Osteocyte (in vitro differentiated cells): ENCODE results near the gene CLDN15. TPM values are rescaled to one million over a fixed set of nuclear protein-coding genes. Genes with fewer than 3 reads are reported as not detected.

Experiments
- DNase-seq: peaks from one replicate; pipeline ENCODE4 v3.0.0; 2021; ENCODE audit warnings: mixed read lengths; ENCODE audit not compliant: unreplicated experiment; ENCODE audit errors: extremely low spot score
- H3K27ac Mint-ChIP-seq: one replicate; pipeline ENCODE4 v1.8.0; 2021; ENCODE audit warnings: mild to moderate bottlenecking, mixed read lengths; ENCODE audit not compliant: unreplicated experiment
- H3K27me3 Mint-ChIP-seq: one replicate; pipeline ENCODE4 v1.8.0; 2021; ENCODE audit warnings: mixed read lengths; ENCODE audit not compliant: unreplicated experiment
- H3K36me3 Mint-ChIP-seq: one replicate; pipeline ENCODE4 v1.8.0; 2021; ENCODE audit warnings: mixed read lengths; ENCODE audit not compliant: unreplicated experiment
- H3K4me1 Mint-ChIP-seq: one replicate; pipeline ENCODE4 v1.8.0; 2021; ENCODE audit warnings: mixed read lengths; ENCODE audit not compliant: unreplicated experiment
- H3K4me3 Mint-ChIP-seq: one replicate; pipeline ENCODE4 v1.8.0; 2021; ENCODE audit warnings: mild to moderate bottlenecking, moderate library complexity, mixed read lengths; ENCODE audit not compliant: unreplicated experiment
- H3K9me3 Mint-ChIP-seq: one replicate; pipeline ENCODE4 v1.8.0; 2021; ENCODE audit warnings: mixed read lengths; ENCODE audit not compliant: unreplicated experiment
- total RNA-seq: library from RNA; stranded (reverse); gene quantifications from 2 replicates; pipeline ENCODE4 v1.2.1, GENCODE V29; 2021
- TF ChIP-seq, protein P1 (sequence below): fragments of 200-600 bp; sonication (generic); IDR thresholded peaks from 2 replicates; pipeline ENCODE4 v1.5.0; 2021; ENCODE audit warnings: antibody characterized with exemption, mild to moderate bottlenecking, moderate library complexity

The CLDN15 gene
- total RNA-seq, 1 donor from 2014 or later = 11.4 TPM

DNA sequence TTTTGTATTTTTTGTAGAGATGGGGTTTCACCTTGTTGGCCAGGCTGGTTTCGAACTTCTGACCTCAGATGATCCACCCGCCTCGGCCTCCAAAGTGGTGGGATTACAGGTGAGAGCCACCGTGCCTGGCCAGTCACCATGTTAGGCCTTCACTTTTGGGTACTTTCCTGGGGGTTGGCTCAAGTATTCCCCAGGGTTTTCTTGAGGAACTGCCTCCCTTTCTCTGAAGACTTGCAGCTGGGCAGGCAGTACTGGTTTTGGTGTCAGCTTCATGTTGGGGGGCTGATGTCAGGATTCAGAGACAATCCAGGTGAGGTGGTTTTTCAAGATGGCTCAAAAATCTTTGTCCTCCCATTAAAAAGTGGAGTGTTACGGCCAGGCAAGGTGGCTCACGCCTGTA, 12.0 kb downstream of the CLDN15 start:
- Mint-ChIP-seq H3K9me3 (no peaks in the 10 kb centered on the region), H3K4me1 (peaks cover 2% of the 10 kb centered on the region), H3K27me3 (no peaks in the 10 kb centered on the region), H3K4me3 (no peak overlapping the region), H3K27ac (no peak overlapping the region), H3K36me3 (peaks cover 29% of the 10 kb centered on the region)
- TF ChIP-seq, protein P1, sequence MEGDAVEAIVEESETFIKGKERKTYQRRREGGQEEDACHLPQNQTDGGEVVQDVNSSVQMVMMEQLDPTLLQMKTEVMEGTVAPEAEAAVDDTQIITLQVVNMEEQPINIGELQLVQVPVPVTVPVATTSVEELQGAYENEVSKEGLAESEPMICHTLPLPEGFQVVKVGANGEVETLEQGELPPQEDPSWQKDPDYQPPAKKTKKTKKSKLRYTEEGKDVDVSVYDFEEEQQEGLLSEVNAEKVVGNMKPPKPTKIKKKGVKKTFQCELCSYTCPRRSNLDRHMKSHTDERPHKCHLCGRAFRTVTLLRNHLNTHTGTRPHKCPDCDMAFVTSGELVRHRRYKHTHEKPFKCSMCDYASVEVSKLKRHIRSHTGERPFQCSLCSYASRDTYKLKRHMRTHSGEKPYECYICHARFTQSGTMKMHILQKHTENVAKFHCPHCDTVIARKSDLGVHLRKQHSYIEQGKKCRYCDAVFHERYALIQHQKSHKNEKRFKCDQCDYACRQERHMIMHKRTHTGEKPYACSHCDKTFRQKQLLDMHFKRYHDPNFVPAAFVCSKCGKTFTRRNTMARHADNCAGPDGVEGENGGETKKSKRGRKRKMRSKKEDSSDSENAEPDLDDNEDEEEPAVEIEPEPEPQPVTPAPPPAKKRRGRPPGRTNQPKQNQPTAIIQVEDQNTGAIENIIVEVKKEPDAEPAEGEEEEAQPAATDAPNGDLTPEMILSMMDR = no peak
- no peak for DNase-seq

DNA sequence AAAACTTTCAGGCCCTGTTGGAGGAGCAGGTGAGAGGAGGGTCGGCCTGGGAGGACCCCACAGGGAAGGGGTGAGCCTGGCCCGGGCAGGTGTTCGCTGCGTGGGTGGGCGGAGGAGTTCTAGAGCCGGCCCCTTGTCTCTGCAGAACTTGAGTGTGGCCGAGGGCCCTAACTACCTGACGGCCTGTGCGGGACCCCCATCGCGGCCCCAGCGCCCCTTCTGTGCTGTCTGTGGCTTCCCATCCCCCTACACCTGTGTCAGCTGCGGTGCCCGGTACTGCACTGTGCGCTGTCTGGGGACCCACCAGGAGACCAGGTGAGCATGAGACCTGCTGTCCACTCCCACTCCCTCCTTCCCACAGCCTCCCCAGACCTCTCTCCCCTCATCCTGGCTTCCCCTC, 14.1 kb downstream of the CLDN15 start:
- Mint-ChIP-seq H3K4me1 (peaks cover 18% of the 10 kb centered on the region), H3K4me3 (no peak overlapping the region), H3K36me3 (peaks cover 27% of the 10 kb centered on the region), H3K9me3 (no peaks in the 10 kb centered on the region), H3K27ac (no peak overlapping the region), H3K27me3 (no peaks in the 10 kb centered on the region)
- TF ChIP-seq, protein P1 = no peak
- no peak for DNase-seq

DNA sequence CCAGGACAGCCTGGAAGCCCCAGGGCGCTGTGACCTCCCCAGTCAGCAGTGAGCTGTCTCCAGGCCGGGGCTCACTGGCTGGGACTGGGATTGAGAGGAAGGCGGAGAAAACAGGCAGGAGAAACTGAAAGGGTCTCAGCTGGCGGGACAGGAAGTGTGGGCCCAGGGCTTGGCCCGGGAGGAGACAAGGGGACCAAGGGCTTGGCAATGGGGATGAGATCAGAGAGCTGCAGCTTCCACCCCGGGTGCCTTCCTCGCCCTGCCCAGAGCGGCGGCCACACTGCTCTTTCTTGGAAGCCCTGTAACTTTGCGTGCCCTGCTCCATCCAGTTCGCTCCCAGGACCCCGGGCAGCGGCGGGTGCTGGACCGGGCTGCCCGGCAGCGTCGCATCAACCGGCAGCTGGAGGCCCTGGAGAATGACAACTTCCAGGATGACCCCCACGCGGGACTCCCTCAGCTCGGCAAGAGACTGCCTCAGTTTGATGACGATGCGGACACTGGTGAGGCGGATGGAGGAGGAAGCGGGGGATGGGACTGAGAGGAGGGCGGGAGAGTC, 15.2 kb downstream of the CLDN15 start:
- H3K36me3 Mint-ChIP-seq = peaks cover 23% of the 10 kb centered on the region
- no peak overlapping the region for H3K4me3 Mint-ChIP-seq
- no peaks in the 10 kb centered on the region for H3K9me3 Mint-ChIP-seq
- H3K27me3 Mint-ChIP-seq = no peaks in the 10 kb centered on the region
- no peak for DNase-seq
- peak overlapping the region; percentile 34 for H3K27ac Mint-ChIP-seq
- H3K4me1 Mint-ChIP-seq = peaks cover 21% of the 10 kb centered on the region
- TF ChIP-seq, protein P1 = no peak

DNA sequence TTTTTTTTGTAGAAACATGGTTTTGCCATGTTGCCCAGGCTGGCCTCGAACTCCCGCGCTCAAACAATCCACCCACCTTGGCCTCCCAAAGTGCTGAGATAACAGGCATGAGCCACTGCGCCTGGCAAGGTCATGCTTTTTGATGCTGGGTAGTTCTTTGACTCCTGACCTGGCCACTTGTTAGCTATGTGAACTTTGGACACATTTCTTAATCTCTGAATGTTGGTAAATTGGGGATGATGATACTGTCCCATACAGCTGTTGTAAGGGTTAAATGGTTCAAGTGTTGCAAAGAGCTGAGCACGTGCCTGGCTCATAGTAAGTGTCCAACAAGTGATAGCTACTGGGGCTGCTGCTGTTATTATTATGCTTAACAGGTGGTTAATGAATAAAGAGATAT, 17.3 kb downstream of the CLDN15 start:
- H3K4me3 Mint-ChIP-seq = no peak overlapping the region
- peaks cover 21% of the 10 kb centered on the region for H3K36me3 Mint-ChIP-seq
- no peaks in the 10 kb centered on the region for H3K9me3 Mint-ChIP-seq
- DNase-seq = no peak
- H3K27me3 Mint-ChIP-seq = no peaks in the 10 kb centered on the region
- H3K4me1 Mint-ChIP-seq = peaks cover 35% of the 10 kb centered on the region
- H3K27ac Mint-ChIP-seq = no peak overlapping the region
- TF ChIP-seq, protein P1 = no peak

DNA sequence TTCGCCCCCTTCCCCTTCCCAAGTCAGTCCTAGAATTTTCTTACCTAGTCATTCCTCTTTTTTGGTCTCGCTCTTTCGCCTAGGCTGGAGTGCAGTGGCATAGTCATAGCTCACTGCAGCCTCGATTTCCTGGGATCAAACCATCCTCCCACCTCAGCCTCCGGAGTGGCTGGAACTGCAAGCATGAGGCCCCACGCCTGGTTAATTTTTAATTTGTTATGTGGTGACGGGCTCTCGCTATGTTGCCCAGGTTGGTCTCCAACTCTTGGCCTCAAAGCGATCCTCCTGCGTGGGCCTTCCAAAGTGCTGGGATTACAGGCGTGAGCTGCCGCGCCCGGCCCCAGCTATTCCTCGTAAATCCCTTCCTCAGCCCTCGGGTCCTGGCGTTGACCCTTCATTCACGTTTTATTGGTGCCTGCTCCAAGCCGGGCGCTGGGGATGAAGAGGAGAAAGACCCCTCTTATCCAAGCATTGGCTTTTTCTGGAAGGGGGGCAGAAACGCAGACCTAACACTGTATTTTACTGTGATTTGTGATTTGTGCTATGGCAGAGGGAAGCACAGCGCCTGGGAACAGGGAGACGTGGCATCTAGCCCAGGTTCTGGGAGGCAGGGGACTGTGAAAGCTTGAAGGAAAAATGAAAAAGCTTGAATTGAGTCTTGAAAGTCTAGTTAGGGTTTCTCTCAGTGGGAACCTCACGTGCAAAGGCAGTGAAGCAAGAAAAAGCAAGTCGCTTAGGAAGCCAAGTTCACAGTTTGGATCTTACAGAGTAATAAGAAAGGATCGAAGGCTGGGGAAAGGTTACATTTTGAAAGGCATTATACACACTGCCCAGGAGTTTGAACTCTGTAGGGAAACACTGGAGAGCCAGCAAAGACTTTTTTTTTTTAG, 19.1 kb downstream of the CLDN15 start:
- peaks cover 10% of the 10 kb centered on the region for H3K36me3 Mint-ChIP-seq
- no peaks in the 10 kb centered on the region for H3K27me3 Mint-ChIP-seq
- DNase-seq = no peak
- TF ChIP-seq, protein P1 = no peak
- H3K4me3 Mint-ChIP-seq = peak overlapping the region; percentile 98
- peak overlapping the region; percentile 88 for H3K27ac Mint-ChIP-seq
- peaks cover 41% of the 10 kb centered on the region for H3K4me1 Mint-ChIP-seq
- no peaks in the 10 kb centered on the region for H3K9me3 Mint-ChIP-seq
